ENCODE measurements around the gene KLHL7.
"Not testable (repeated sequence)": the region's sequence is repeated elsewhere in the genome, so short reads cannot be mapped to it uniquely, and the experiment has no call there.

The KLHL7 gene

DNA sequence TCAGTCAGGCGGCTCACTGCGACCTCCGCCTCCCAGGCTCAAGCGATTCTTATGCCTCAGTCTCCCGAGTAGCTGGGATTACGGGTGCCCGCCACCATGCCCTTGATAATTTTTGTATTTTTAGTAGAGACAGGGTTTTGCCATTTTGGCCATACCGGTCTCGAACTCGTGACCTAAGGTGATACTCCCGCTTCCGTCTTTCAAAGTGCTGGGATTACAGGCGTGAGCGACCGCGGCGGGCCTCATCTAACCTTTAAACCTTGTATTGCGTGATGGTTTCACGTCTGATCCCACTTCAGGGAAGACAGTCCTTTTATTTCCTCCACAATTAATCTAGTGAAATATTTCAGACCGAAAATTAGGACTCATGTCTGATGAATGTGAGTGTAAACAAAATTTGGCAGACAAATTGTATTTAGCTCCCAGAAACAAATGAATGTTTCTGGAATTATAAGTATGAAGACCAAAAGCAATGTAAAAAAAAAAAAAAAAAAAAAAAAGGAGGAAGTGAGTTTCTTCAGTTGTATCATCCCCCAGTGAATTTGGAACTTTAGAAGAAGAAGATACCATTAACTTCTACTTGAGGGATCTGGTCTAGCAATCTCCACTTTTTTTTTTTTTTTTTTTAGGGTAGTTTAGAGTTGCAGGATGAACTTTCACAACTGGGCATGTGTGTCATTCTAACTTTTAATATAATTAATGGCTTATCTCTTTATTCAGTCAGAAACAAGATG, 77.9 kb downstream of the KLHL7 start:
- DNase-seq (ENCODE audit: low spot score): no peak

DNA sequence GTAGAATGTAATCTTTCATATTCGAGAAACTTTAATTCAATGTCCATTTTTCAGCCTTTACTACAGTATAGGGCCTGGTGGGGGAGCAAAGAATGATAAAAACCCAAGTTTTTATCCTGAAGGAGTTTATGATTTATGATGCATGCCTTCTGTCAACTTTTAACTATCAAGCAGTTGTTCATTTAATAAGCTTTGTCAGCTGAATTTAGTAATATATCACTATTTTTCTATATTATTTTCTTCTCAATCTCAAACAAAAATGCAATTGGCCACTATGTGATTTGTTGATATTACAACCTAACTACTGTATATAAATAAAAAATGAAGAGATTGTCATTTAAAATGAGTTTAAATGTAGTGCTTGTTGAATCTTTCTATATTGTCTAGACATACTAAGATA, 78.7 kb downstream of the KLHL7 start:
- no peak for DNase-seq (ENCODE audit: low spot score)

DNA sequence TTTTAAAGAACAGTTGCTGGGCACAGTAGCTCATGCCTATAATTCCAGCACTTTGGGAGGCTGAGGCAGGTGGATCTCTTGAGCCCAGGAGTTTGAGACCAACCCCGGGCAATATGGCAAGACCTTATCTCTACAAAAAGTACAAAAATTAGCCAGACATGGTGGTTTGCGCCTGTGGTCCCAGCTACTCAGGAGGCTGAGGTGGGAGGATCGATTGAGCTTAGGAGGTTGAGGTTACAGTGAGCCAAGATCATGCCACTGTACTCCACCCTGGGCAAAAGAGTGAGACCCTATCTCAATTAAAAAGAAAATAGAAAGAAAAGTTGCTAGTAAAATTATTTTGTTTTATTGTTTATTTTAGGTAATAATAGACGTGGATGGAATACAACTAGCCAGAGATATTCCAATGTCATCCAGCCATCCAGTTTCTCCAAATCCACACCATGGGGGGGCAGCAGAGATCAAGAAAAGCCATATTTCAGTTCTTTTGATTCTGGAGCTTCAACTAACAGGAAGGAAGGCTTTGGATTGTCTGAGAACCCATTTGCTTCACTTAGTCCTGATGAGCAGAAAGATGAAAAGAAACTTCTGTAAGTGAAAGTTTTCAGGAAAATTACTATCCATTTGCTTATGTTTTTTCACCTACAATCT, 79.2 kb downstream of the KLHL7 start:
- peak; percentile 57 for DNase-seq (ENCODE audit: low spot score)

DNA sequence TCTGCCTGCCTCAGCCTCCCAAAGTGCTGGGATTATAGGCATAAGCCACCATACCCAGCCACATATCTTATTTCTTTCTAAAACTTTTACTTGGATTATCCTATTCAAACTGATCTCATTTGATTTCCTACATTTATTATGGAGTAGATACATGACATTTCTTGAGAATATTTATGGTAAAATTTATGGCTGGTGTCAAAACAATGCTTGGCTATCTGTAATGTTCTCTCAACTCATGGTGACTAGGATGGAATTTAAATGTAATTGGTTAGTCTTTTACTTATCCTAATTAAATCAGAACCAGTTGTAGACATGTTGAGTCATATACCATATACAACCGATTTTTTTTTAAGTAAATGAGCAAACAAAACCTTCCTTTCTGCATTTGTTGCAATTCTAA, 80.4 kb downstream of the KLHL7 start:
- no peak for DNase-seq (ENCODE audit: low spot score)

DNA sequence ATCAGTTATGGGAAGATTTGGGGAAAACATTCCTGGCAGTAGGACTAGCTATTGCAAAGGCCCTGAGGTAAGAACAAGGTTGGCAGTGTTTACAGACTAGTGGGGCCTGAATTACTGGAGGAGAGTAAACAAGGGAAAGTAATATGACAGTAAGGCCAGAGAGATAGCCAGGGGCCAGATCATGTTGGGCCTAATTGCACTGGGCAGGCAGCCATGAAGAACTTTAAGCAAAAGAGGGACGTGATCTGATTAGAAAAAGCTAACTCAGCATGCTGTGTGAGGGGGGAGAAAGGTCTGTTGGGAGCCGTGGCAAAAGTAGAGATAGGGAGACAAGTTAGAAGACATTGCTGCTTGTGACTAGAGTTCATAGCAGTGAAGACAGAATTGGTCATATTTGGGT, 85.4 kb downstream of the KLHL7 start:
- no peak for DNase-seq (ENCODE audit: low spot score)

DNA sequence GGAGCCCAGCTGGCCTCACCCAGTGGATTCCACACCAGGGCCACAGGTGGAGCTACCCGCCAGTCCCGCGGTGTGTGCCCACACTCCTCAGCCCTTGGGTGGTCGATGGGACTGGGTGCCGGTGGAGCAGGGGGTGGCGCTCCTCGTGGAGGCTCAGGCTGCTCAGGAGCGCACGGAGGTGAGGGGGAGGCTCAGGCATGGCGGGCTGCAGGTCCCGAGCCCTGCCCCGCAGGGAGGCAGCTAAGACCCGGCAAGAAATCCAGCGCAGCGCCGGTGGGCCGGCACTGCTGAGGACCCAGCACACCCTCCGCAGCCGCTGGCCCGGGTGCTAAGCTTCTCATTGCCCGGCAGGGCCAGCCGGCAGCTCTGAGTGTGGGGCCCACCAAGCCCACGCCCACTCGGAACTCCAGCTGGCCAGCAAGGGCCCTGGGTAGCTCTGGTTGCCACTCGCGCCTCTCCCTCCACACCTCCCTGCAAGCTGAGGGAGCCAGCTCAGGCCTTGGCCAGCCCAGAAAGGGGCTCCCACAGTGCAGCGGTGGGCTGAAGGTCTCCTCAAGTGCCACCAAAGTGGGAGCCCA, 88.2 kb downstream of the KLHL7 start:
- not testable (repeated sequence) for DNase-seq (ENCODE audit: low spot score)

DNA sequence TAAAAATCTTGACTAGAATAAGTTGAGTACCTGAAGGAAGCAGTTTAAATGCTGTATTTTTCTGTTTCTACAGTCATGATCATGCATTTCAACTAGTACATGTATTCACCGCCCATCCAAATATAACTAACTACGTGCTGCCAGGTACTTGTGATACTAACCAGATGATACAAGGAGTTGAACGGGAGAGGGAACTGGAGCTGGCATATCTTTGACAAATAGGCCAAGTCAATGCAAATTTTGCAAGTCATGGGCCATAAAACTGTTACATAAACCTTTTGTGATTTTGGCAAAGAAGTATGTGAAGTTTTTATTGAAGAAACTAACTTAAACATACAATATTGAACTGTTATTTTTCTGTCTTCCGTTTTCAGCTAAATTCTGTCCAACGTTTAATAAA, 90.7 kb downstream of the KLHL7 start:
- DNase-seq (ENCODE audit: low spot score): no peak

DNA sequence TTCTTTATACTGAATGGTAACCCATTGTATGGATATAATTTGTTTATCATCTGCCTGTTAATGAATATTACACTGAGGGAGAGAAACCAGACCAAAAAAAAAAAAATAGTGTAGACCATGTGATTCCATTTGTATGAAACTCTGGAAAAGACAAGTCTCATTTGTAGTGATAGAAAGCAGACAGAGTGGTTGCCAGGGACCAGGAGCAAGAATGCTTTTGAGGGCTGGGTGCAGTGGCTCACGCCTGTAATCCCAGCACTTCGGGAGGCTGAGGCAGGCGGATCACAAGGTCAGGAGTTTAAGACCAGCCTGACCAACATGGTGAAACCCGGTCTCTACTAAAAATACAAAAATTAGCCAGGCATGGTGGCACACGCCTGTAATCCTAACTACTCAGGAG, 92.2 kb downstream of the KLHL7 start:
- DNase-seq (ENCODE audit: low spot score): not testable (repeated sequence)

DNA sequence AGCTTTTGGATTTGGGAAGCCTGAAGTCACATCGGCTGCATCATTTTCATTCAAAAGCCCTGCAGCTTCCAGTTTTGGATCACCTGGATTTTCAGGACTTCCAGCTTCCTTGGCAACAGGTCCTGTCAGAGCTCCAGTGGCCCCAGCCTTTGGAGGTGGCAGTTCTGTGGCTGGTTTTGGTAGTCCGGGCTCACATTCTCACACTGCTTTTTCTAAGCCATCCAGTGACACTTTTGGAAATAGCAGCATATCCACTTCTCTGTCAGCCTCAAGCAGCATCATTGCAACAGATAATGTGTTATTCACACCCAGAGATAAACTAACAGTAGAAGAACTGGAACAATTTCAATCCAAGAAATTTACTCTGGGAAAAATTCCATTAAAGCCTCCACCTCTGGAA, 94.7 kb downstream of the KLHL7 start:
- DNase-seq (ENCODE audit: low spot score): no peak

DNA sequence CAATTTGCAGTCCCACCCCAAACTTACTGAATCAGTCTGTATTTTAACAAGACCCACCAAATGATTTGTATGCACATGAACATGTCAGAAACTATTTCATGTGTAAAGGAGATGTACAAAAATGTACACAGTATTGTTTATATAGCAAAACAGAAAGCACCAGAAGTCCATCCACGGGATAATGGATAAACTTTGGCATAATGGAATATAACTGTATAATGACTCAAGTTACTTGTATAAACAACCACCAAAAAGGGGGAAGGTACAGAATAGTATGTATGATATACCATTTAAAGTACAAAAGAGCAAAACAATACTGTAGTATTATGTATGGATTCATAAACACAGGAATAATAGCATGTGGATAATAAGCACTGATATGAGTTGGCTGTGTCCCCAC, 98.7 kb downstream of the KLHL7 start:
- no peak for DNase-seq (ENCODE audit: low spot score)

DNA sequence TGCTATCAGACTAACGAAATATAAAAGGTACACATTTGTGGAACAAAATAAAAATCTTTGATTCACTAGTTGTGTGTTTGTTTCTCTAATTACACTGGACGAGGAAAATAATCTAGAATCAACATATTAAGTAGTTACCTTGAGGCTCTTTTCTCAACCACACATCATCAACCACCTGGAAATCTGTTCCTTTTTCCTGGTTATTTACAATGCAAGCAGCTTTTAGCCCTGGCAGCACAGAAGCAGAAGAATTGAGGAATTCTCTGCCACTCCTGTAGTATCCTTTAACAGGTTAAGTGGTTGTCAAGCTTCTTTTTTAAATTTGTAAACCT, 100.0 kb downstream of the KLHL7 start:
- peak; percentile 25 for DNase-seq (ENCODE audit: low spot score)

DNA sequence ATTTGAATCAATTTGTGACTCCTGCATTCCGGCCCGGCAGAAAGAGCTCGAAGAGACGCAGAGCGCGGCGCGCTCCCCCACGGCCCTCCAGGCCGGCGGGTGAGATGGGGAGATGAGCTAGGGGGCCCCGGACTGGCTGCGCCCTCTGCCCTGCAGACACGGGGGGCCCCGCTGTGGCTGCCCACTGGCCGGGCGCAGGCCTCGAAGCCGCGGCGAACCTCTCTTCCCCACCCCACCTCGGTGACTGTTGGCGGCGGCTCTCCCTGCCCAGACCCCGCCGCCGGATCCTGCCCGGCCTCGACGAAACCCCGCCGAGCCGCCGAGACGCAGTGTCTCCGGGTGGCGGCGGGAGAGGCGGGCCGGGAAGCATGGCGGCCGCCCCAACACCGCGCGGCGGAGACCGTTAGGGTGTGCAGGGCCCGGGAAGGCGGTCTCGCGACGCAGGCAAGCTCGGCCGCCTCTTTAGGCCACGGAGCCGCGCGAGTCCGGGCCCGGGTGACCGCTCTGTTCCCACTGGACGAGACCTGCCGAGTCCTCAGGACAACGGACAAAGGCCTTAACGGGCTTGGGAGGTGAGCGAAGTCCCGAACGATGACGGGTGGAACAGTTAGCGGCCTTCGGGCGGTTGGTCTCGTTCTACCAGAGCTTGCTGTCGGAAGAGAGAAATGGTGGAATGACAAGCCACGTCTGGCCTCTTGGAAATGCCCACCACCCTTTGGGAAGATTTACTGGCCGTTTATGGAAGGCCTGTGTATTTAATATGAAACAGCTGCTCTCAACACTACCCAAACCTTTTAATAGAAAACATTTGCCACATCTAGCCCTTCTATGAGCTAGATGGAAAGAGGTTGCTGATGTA, 100.6 kb downstream of the KLHL7 start:
- peak; percentile 23 for DNase-seq (ENCODE audit: low spot score)

DNA sequence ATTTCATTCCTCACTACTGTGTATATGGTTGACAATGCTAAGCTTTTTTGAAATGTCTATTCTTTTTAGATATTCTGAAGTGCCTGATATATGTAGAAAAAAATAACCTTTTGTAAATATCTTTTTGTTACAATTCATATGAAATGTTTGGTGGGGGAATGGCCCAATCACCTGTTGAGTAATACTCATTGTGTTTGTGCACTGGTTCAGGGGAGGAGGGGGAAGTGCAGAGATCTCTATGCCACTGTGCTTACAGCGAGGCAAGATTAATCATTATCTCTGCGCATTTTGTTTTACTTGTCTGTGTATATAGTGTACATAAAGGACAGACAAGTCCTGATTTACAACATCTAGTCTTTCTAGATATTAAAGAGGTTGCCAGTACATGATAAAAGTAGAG, 101.4 kb downstream of the KLHL7 start:
- peak; percentile 43 for DNase-seq (ENCODE audit: low spot score)

DNA sequence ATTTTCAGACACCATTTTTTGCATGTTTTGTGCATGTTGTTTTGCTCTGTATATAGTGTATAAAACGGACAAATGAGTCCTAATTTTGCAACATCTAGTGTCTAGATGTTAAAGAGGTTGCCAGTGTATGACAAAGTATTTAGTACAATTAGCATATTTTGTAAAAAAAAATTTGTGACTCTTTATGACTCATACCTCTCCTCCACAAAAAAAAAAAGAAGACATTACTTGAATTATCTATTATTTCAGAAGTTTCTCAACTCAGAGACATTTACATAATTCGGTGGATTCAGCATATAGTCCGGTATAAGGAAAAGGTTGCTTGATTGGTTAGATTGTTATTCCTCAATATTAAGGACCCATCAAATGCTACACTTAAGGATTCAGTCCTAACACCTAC, 102.3 kb downstream of the KLHL7 start:
- no peak for DNase-seq (ENCODE audit: low spot score)

DNA sequence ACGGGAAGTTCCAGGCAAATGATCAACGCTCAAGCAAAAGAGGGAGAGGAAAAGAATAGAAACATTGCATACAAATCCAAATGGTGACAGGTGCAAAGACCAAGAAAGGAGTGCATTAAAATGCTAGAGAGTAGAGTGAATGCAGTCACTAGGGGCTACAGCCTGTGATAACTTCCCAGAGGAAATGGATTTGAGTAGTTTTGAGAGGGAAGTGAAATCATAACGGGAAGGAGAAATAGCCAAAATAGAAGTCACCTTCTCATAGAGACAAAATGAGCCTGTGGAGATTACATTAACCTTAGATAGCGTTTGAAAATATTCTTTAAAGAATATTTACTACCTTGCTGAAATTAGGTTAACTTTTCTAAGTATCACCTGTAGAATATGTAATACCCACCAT, 102.7 kb downstream of the KLHL7 start:
- DNase-seq (ENCODE audit: low spot score): no peak

DNA sequence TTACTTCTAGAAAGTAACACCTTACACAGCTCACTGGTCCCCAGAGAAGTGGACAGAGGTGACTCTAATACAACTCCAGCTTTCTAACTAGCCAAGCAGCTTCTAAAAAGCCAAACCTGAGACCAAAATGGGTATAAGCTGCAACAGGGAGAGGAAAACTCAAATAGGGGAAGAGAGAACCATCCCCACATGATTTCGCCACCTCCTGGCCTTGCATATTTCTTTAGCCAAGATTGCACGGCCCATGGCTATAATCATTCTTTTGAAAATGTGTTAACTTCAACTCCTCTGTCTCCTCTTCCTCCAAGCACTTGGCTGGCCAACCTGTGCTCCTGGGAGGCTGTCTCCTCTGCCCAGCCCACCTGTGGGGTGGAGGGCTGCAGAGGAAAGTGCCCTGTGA, 104.9 kb downstream of the KLHL7 start:
- no peak for DNase-seq (ENCODE audit: low spot score)

DNA sequence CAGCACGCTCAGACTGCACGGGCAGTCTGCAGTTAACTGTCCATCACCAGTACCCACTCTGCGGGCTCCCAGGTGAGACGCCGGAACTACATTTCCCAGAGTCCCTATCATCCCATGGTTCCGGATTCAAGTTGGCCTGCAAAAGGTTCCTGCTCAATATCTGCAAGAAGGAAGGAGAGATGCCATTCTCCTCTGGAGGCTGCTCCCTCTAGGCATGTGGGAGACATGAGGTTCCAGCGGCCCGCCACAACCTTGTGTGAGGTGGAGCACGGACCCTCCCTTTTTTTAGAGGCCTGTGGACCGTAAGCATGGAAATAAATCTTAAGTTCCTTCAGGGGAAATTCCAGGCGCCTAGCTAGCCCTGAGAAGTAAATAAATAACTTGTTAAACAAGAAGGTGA, 106.0 kb downstream of the KLHL7 start:
- DNase-seq (ENCODE audit: low spot score): peak; percentile 70

DNA sequence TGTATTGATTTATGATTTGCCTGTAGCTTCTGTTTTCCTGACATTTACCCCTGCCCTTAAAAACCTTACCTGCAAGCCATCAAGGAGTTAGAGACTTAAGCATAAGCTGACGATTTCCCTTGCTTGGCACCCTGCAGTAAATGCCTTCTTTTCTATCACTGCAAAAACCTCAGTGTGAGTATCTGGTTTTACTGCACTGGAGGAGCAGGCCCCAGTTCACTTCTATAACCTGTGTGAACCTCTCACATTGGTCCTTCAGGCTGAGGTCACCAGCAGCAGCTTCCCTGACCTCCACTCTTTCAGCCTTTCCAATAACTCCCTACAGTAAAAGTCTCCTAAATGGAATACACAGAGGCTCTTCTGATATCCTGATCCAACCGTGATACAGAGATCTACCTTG, 106.8 kb downstream of the KLHL7 start:
- DNase-seq (ENCODE audit: low spot score): no peak

DNA sequence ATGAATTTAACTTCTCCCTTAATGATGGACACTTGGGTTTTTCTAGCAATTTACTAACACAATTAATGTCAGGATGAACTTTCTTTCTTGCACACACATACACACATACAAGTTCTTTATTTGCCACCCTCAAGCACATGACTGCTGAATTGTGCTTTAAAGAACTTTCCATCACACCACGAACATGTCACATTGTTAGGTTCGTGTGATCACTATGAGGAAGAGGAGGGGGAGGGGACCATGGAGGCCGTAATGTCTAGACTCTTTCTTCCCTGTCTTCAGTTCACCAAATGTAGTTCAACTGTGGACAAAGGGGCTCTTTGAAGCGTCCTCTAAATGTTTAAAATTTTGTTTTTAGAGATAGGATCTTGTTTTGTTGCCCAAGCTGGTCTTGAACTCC, 107.3 kb downstream of the KLHL7 start:
- DNase-seq (ENCODE audit: low spot score): no peak

DNA sequence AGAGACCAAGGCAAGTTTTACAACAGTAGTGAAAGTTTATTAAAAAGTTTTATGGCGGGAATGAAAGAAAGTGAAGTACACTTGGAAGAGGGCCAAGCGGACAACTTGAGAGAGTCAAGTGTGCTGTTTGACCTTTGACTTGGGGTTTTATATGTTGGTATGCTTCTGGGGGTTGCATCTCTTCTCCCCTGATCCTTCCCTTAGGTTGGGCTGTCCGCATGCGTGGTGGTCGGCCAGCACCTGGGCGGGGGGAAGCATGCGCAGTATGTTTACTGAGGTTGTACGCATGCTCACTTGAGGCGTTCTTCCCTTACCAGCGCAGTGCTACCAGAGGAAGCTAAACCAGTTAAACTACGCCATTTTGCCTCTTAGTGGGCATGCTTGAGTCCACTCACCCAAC, 108.2 kb downstream of the KLHL7 start:
- no peak for DNase-seq (ENCODE audit: low spot score)

DNA sequence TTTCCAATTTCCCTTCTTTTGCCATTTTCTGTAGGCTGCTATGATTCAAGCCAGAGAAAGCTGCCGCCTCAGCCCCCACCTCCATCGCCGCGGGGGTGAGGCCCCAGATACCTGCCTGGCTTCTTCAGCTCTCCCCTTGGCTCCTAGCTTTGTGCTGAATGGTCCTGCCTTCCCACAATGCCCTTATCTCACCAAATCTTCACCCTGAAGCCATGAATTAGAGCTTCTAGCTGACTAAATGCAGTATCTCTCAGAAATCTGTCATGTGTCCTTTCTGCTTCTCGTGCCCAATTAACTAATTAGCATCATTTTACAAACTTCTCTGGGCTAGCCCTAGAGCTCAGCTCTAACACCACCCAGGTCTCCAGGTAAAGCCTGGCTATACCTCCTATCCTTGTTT, 108.8 kb downstream of the KLHL7 start:
- DNase-seq (ENCODE audit: low spot score): no peak

DNA sequence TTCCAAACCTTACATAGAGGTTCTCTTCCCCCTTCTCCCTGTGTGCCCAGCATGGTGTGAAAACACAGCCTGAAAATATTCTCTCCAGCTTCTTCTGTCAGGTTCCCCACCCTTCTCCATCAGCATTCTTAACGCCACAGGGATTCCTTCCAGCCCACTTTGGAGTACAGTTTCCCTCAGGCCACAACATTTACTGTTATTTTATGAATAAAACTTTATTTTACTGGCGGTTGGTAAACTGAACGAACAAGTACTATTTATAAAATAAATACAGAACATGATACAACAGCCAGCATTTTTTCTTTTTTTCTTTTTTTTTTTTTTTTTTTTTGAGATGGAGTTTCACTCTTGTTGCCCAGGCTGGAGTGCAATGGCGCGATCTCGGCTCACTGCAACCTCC, 109.4 kb downstream of the KLHL7 start:
- no peak for DNase-seq (ENCODE audit: low spot score)

DNA sequence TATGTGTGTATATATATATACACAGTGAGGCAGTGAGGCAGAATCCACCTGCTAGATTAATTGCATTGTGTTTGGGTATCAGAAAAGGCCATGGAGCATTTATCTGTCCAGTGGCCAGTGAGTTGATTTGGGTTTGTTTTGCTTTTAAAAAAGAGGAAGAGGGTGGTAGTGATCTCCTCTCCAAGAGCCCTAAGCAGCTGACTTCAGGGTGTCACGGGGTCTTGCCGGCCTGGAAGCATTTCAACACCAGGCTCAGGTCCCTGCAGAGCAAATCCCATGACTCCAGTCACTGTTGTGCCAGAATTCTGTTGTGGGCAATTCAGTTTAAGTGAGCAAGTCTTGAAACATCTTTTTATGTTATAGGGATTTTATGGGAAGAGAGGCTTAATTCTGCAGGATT, 110.4 kb downstream of the KLHL7 start:
- no peak for DNase-seq (ENCODE audit: low spot score)

All from kidney tubule cell (primary cell).